Panc1 (cell line): ENCODE results near the gene RENBP. TPM values are rescaled to one million over a fixed set of nuclear protein-coding genes. Genes with fewer than 3 reads are reported as not detected.

Experiments used
- ATAC-seq: fragments of 200-7000 bp; cut with Tn5 transposase; 2 replicates; pipeline ENCODE4 v1.9.1; 2020; ENCODE audit warnings: mild to moderate bottlenecking, moderate library complexity
- BruUV-seq: library from RNA; stranded (reverse); fragments of 400-500 nt; replicated peaks from 2 replicates; lab custom pipeline; 2021; lab: Mats Ljungman, UMichigan
- CTCF ChIA-PET: fragments of 300-600 bp; sonication (Branson Sonifier 250); formaldehyde crosslinking; loops from one replicate; lab custom pipeline; 2022; ENCODE audit warnings: antibody characterized with exemption; lab: Charles Lee
- POLR2A ChIA-PET: fragments of 300-600 bp; sonication (Branson Sonifier 250); formaldehyde crosslinking; loops from one replicate; lab custom pipeline; 2022; ENCODE audit warnings: antibody characterized with exemption; lab: Charles Lee
- DNase-seq: peaks from one replicate; pipeline ENCODE4 v3.0.0-alpha.2; 2010; ENCODE audit warnings: low read depth, low spot score
- H3K27ac ChIP-seq: 2 replicates; pipeline ENCODE4 v1.5.1; 2011; ENCODE audit warnings: mild to moderate bottlenecking, low read length, inconsistent platforms
- H3K27me3 ChIP-seq: fragments of 200-500 bp; sonication (Bioruptor generic); 2 replicates; pipeline ENCODE4 v1.6.0; 2014; ENCODE audit warnings: low read length, inconsistent platforms; ENCODE audit not compliant: control insufficient read depth, insufficient read depth
- H3K36me3 ChIP-seq: fragments of 200-500 bp; sonication (Bioruptor generic); 2 replicates; pipeline ENCODE4 v1.5.1; 2014; ENCODE audit warnings: inconsistent platforms, mild to moderate bottlenecking, low read length, moderate library complexity; ENCODE audit not compliant: control insufficient read depth, insufficient read depth
- H3K4me1 ChIP-seq: 2 replicates; pipeline ENCODE4 v1.5.1; 2011; ENCODE audit warnings: inconsistent platforms, mild to moderate bottlenecking, low read length, moderate library complexity; ENCODE audit not compliant: control insufficient read depth, insufficient read depth
- H3K4me3 ChIP-seq, 2 experiments: 2 replicates each; pipeline ENCODE4 v1.5.1; 2011 to 2012; ENCODE audit warnings: low read depth in 2 of 2, low read length in 2 of 2, mild to moderate bottlenecking in 2 of 2, inconsistent platforms in 1 of 2, moderate library complexity in 1 of 2
- H3K9me3 ChIP-seq: fragments of 200-500 bp; sonication (Bioruptor generic); 2 replicates; pipeline ENCODE4 v1.5.1; 2014; ENCODE audit warnings: low read depth, mild to moderate bottlenecking, inconsistent platforms, low read length, moderate library complexity; ENCODE audit not compliant: control insufficient read depth, insufficient read depth
- POLR2AphosphoS5 ChIP-seq: IDR thresholded peaks from 2 replicates; pipeline ENCODE4 v1.6.1; 2012; ENCODE audit warnings: mild to moderate bottlenecking, low read depth, low read length, moderate library complexity
- SIN3A ChIP-seq: IDR thresholded peaks from 2 replicates; pipeline ENCODE4 v1.6.1; 2012; ENCODE audit warnings: low read depth, mild to moderate bottlenecking, low read length, moderate library complexity, borderline replicate concordance; ENCODE audit not compliant: insufficient read depth
- TCF7L2 ChIP-seq: IDR thresholded peaks from 2 replicates; pipeline ENCODE4 v1.6.1; 2011; ENCODE audit warnings: mild to moderate bottlenecking, low read depth, low read length, inconsistent platforms
- in situ Hi-C: cut with HindIII; loops from 2 replicates; pipeline ENCODE4 v1.10.0; 2016; ENCODE audit warnings: low sequenced_read_pairs, low pct_unique_long_range_greater_than_20kb
- intact Hi-C: fragments of 100-400 bp; cut with micrococcal nuclease; formaldehyde crosslinking; loops from one replicate; pipeline ENCODE4 v1.10.0; 2022; ENCODE audit not compliant: unreplicated experiment
- total RNA-seq: library from RNA; stranded (reverse); gene quantifications from one replicate; pipeline ENCODE4 v1.2.1, GENCODE V29; 2021; ENCODE audit not compliant: unreplicated experiment
- TF ChIP-seq, protein P1 (sequence below): fragments of 450-650 bp; IDR thresholded peaks from 2 replicates; pipeline ENCODE4 v1.5.1; 2017; ENCODE audit warnings: mild to moderate bottlenecking
- TF ChIP-seq, protein P2 (sequence below), 2 experiments: IDR thresholded peaks; 2 replicates each; pipeline ENCODE4 v1.6.1; 2011 to 2012; ENCODE audit warnings: low read depth in 2 of 2, control low read depth in 1 of 2, low read length in 1 of 2, mild to moderate bottlenecking in 1 of 2, moderate library complexity in 1 of 2; ENCODE audit not compliant: insufficient read depth in 1 of 2

Gene RENBP
- total RNA-seq, 1 experiment from 2014 or later: 0.62 TPM

DNA sequence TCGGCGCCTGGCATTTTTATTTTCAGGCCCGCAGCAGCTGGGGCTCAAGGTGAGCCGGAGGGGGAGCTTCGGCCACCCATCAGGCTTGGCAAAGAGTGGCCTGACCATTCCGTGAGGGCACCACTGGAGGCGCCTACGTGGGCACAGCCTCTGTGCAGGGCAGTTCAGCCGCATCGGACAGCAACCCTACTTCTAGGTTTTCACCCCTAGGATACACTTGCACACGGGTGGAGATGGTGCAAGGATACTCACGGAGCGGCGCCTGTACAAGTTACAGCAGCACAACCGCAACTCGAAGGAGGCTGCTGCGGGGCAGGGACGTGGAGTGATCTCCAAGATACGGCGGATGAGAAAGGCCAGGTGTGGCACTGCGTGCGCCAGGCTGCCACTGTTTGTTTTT is 16.3 kb upstream of the RENBP start:
- H3K9me3 ChIP-seq: no peaks in the 10 kb centered on the region
- TF ChIP-seq POLR2AphosphoS5 (no peak), SIN3A (no peak), TCF7L2 (no peak)
- TF ChIP-seq, protein P1, sequence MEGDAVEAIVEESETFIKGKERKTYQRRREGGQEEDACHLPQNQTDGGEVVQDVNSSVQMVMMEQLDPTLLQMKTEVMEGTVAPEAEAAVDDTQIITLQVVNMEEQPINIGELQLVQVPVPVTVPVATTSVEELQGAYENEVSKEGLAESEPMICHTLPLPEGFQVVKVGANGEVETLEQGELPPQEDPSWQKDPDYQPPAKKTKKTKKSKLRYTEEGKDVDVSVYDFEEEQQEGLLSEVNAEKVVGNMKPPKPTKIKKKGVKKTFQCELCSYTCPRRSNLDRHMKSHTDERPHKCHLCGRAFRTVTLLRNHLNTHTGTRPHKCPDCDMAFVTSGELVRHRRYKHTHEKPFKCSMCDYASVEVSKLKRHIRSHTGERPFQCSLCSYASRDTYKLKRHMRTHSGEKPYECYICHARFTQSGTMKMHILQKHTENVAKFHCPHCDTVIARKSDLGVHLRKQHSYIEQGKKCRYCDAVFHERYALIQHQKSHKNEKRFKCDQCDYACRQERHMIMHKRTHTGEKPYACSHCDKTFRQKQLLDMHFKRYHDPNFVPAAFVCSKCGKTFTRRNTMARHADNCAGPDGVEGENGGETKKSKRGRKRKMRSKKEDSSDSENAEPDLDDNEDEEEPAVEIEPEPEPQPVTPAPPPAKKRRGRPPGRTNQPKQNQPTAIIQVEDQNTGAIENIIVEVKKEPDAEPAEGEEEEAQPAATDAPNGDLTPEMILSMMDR: no peak
- TF ChIP-seq, protein P2, sequence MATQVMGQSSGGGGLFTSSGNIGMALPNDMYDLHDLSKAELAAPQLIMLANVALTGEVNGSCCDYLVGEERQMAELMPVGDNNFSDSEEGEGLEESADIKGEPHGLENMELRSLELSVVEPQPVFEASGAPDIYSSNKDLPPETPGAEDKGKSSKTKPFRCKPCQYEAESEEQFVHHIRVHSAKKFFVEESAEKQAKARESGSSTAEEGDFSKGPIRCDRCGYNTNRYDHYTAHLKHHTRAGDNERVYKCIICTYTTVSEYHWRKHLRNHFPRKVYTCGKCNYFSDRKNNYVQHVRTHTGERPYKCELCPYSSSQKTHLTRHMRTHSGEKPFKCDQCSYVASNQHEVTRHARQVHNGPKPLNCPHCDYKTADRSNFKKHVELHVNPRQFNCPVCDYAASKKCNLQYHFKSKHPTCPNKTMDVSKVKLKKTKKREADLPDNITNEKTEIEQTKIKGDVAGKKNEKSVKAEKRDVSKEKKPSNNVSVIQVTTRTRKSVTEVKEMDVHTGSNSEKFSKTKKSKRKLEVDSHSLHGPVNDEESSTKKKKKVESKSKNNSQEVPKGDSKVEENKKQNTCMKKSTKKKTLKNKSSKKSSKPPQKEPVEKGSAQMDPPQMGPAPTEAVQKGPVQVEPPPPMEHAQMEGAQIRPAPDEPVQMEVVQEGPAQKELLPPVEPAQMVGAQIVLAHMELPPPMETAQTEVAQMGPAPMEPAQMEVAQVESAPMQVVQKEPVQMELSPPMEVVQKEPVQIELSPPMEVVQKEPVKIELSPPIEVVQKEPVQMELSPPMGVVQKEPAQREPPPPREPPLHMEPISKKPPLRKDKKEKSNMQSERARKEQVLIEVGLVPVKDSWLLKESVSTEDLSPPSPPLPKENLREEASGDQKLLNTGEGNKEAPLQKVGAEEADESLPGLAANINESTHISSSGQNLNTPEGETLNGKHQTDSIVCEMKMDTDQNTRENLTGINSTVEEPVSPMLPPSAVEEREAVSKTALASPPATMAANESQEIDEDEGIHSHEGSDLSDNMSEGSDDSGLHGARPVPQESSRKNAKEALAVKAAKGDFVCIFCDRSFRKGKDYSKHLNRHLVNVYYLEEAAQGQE (IDR thresholded peaks at IDR 0.05; ENCODE audit: insufficient read depth in 1 of 2, low read depth in 2 of 2, low read length in 1 of 2): no peak
- H3K27me3 ChIP-seq: no peaks in the 10 kb centered on the region
- H3K36me3 ChIP-seq: peaks cover 10% of the 10 kb centered on the region
- ATAC-seq (no peak), DNase-seq (no peak)
- H3K4me1 ChIP-seq: no peaks in the 10 kb centered on the region
- BruUV-seq: no TSS peak
- intact Hi-C loops (no loop called here), in situ Hi-C loops (no loop called here)
- POLR2A ChIA-PET: no interaction called here
- CTCF ChIA-PET: no interaction called here
- no peak overlapping the region for H3K4me3 ChIP-seq
- H3K27ac ChIP-seq: no peak overlapping the region

DNA sequence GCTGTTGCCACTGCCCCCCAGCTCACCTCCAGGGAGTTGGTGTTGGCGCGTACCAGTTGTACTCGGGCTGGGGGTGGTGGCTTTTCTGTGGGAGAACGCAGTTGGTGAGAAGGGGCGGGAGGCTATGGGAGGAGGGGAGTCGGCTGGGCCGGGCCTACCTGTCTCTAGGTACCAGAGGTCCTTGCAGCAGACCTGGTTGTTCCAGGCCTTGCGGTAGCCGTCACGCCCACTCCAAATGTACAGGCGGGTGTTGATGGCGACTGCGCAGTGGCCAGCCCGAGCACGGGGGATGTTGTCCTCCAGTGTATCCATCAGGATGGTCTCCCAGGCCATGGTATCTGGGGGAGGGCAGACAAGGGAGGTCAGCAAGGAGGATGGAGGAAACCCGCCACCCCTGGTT is 15.6 kb upstream of the RENBP start:
- DNase-seq: no peak
- peaks cover 10% of the 10 kb centered on the region for H3K36me3 ChIP-seq
- no peak overlapping the region for H3K27ac ChIP-seq
- H3K4me1 ChIP-seq: no peaks in the 10 kb centered on the region
- in situ Hi-C loops: no loop called here
- H3K9me3 ChIP-seq: no peaks in the 10 kb centered on the region
- TF ChIP-seq, protein P1: no peak
- TF ChIP-seq POLR2AphosphoS5: no peak
- TF ChIP-seq SIN3A: no peak
- no peak for TF ChIP-seq TCF7L2
- TF ChIP-seq, protein P2 (IDR thresholded peaks at IDR 0.05; ENCODE audit: insufficient read depth in 1 of 2, low read depth in 2 of 2, low read length in 1 of 2): no peak
- no peak overlapping the region for H3K4me3 ChIP-seq
- no peaks in the 10 kb centered on the region for H3K27me3 ChIP-seq
- POLR2A ChIA-PET: no interaction called here
- intact Hi-C loops: no loop called here
- BruUV-seq: no TSS peak
- CTCF ChIA-PET: no interaction called here
- ATAC-seq: no peak
